Measurements from ENCODE around the gene UTP3. TPM values are rescaled to one million over a fixed set of nuclear protein-coding genes. Genes with fewer than 3 reads are reported as not detected.

Gene UTP3
- total RNA-seq, 1 donor from 2014 or later: 25.6 TPM

Other genes starting within 250 kb of the UTP3 start
- not detected in 2 replicates for gene MUC7, start 216.3 kb upstream of the UTP3 start, total RNA-seq
- not detected in 2 replicates for gene AMTN, start 170.0 kb upstream of the UTP3 start, total RNA-seq
- not detected in 2 replicates for gene AMBN, start 96.3 kb upstream of the UTP3 start, total RNA-seq
- gene ENAM, start 59.8 kb upstream of the UTP3 start, total RNA-seq: not detected in 2 replicates
- gene JCHAIN, start 22.0 kb upstream of the UTP3 start, total RNA-seq: not detected in 2 replicates
- gene RUFY3, start 33.4 kb downstream of the UTP3 start, total RNA-seq: 23.8 and 30.0 TPM in 2 replicates
- 63.8 and 69.4 TPM in 2 replicates for gene GRSF1, start 151.4 kb downstream of the UTP3 start, total RNA-seq
- 18.3 and 22.7 TPM in 2 replicates for gene MOB1B, start 213.8 kb downstream of the UTP3 start, total RNA-seq